Activated T-helper 2 cell treated with anti-CD3 and anti-CD28 coated beads, Interferon-gamma antibody, Interleukin-2, Interleukin-4, amounts not matched to agents 10 μg/mL and 5 μg/mL and 100 μg/mL, durations not matched to agents 14 hours and 24 hours and 36 hours (primary cell): Measurements from ENCODE around the gene CHSY3. TPM values are rescaled to one million over a fixed set of nuclear protein-coding genes. Genes with fewer than 3 reads are reported as not detected.

Source experiments
- total RNA-seq: library from RNA; stranded (reverse); gene quantifications from 2 replicates; pipeline ENCODE4 v1.2.3, GENCODE V29; 2022

CHSY3 gene
- total RNA-seq, 1 donor from 2014 or later = not detected

Other genes starting within 250 kb of the CHSY3 start
- not detected in 2 replicates for gene MINAR2, start 156.4 kb upstream of the CHSY3 start, total RNA-seq